Astrocyte (in vitro differentiated cells and primary cell): ENCODE measurements around the gene XCL1.

Experiments used
- CTCF ChIP-seq: IDR thresholded peaks from 2 replicates; pipeline ENCODE4 v1.5.1; 2011; ENCODE audit warnings: low read depth, mild to moderate bottlenecking, inconsistent platforms, low read length, moderate library complexity; ENCODE audit not compliant: insufficient read depth
- EZH2 ChIP-seq: IDR thresholded peaks from 2 replicates; pipeline ENCODE4 v1.6.1; 2012; ENCODE audit warnings: mild to moderate bottlenecking, low read length, inconsistent platforms; ENCODE audit not compliant: insufficient read depth

DNA sequence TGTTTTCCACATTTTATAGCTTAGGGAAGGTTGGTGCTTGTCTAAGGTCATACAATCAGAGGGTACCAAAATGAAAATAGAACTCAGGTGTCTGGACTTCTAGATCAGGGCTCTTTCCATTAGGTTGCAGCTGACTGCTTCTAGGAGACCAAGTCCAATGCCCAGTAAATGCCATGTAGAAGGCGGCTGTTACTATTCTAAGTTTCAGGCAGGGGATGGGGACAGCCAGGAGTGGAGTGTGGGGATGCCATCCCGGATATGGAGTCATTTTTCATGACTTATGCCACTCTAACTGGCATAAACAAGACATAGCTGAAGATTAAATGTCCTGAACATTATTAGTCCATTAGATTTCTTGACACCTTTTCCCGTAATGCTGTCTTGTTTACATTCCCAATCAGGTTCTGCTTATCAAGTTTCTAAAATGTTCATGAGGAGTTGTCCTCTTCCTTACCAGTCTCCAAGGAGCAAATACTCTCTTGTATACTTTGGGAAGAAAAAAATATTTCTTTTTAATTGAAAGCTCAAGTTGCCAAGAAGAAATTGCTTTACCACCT lies 31.5 kb downstream of the XCL1 start:
- TF ChIP-seq CTCF (no peak), EZH2 (no peak)
